HCT116 (cell line): Measurements from ENCODE around the gene UCN2. TPM values are rescaled to one million over a fixed set of nuclear protein-coding genes. Genes with fewer than 3 reads are reported as not detected.

Experiments
- ATAC-seq: fragments of 200-7000 bp; cut with Tn5 transposase; 2 replicates; pipeline ENCODE4 v1.9.1; 2020; ENCODE audit warnings: mild to moderate bottlenecking, moderate library complexity
- BruUV-seq: library from RNA; stranded (reverse); fragments of 400-500 nt; replicated peaks from 2 replicates; lab custom pipeline; 2021; lab: Mats Ljungman, UMichigan
- CTCF ChIA-PET: fragments of 300-600 bp; sonication (Branson Sonifier 250); formaldehyde crosslinking; loops from one replicate; lab custom pipeline; 2021; ENCODE audit warnings: antibody characterized with exemption; lab: Charles Lee
- POLR2A ChIA-PET: fragments of 300-600, 350-600 bp; sonication (Branson Sonifier 250); formaldehyde crosslinking; loops from one replicate; lab custom pipeline; 2021; ENCODE audit warnings: antibody characterized with exemption; lab: Charles Lee
- RAD21 ChIA-PET, 2 experiments: fragments of 300-600 bp; sonication (Branson Sonifier 250); formaldehyde crosslinking; loops; one replicate each; lab custom pipeline; 2023; ENCODE audit warnings: low total read pairs in 2 of 2; ENCODE audit not compliant: uncharacterized antibody in 2 of 2, unreplicated experiment in 2 of 2, low non-redundant PET in 1 of 2; lab: Charles Lee
- DNase-seq: peaks from one replicate; pipeline ENCODE4 v3.0.0-alpha.2; 2010; ENCODE audit warnings: low read depth, low spot score
- H2AFZ ChIP-seq: fragments of 200-600 bp; shearing (Covaris generic), sonication (generic); 2 replicates; pipeline ENCODE4 v1.6.1; 2017; ENCODE audit warnings: low read depth, mixed run types, mixed read lengths, antibody characterized with exemption, low read length; ENCODE audit not compliant: poor library complexity, severe bottlenecking
- H3K27ac ChIP-seq: 2 replicates; pipeline ENCODE4 v1.5.1; 2012; ENCODE audit warnings: low read depth, low read length
- H3K27me3 ChIP-seq: fragments of 200-600 bp; sonication (generic); 2 replicates; pipeline ENCODE4 v1.6.1; 2016; ENCODE audit warnings: mixed run types, low read length, mixed read lengths; ENCODE audit not compliant: insufficient read depth
- H3K36me3 ChIP-seq, 2 experiments: fragments of 200-500 bp in 1 of 2; fragments of 200-600 bp in 1 of 2; sonication (Bioruptor generic) in 1 of 2; sonication (generic) in 1 of 2; 2 replicates each; pipeline versions ENCODE4 v1.5.1 to v1.6.1; 2014 to 2016; ENCODE audit warnings: low read length in 2 of 2, inconsistent platforms in 1 of 2, mixed read lengths in 1 of 2, mixed run types in 1 of 2; ENCODE audit not compliant: insufficient read depth in 2 of 2, control insufficient read depth in 1 of 2
- H3K4me1 ChIP-seq, 2 experiments: fragments of 200-600 bp in 1 of 2; sonication (generic) in 1 of 2; 2 replicates each; pipeline versions ENCODE4 v1.5.1 to v1.6.1; 2012 to 2017; ENCODE audit warnings: low read length in 2 of 2, inconsistent platforms in 1 of 2, mild to moderate bottlenecking in 1 of 2, mixed read lengths in 1 of 2, mixed run types in 1 of 2, moderate library complexity in 1 of 2; ENCODE audit not compliant: insufficient read depth in 2 of 2, control insufficient read depth in 1 of 2
- H3K4me2 ChIP-seq: fragments of 200-600 bp; sonication (generic); 2 replicates; pipeline ENCODE4 v1.6.1; 2017; ENCODE audit warnings: mixed run types, low read length, mixed read lengths
- H3K4me3 ChIP-seq, 2 experiments: fragments of 200-600 bp in 1 of 2; sonication (generic) in 1 of 2; replicated peaks in 1 of 2; 2 replicates each; pipeline ENCODE4 v1.5.1; 2011 to 2016; ENCODE audit warnings: low read length in 2 of 2, control low read depth in 1 of 2, low read depth in 1 of 2, mild to moderate bottlenecking in 1 of 2, mixed read lengths in 1 of 2, mixed run types in 1 of 2
- H3K79me2 ChIP-seq: fragments of 200-600 bp; sonication (generic); 2 replicates; pipeline ENCODE4 v1.6.1; 2017; ENCODE audit warnings: mild to moderate bottlenecking, mixed run types, low read length, moderate library complexity, mixed read lengths; ENCODE audit not compliant: insufficient read depth
- H3K9ac ChIP-seq: fragments of 200-600 bp; sonication (generic); 2 replicates; pipeline ENCODE4 v1.6.1; 2016; ENCODE audit warnings: low read length, mixed read lengths
- H3K9me2 ChIP-seq: fragments of 200-600 bp; sonication (generic), shearing (Covaris generic); 2 replicates; pipeline ENCODE4 v1.6.1; 2017; ENCODE audit warnings: mixed run types, mild to moderate bottlenecking, moderate library complexity; ENCODE audit not compliant: insufficient read depth
- H3K9me3 ChIP-seq, 2 experiments: fragments of 200-500 bp in 1 of 2; fragments of 200-600 bp in 1 of 2; sonication (Bioruptor generic) in 1 of 2; sonication (generic) in 1 of 2; 2 replicates each; pipeline ENCODE4 v1.6.1; 2014 to 2017; ENCODE audit warnings: low read length in 2 of 2, mixed read lengths in 2 of 2, inconsistent platforms in 1 of 2, low read depth in 1 of 2, mild to moderate bottlenecking in 1 of 2, mixed run types in 1 of 2, moderate library complexity in 1 of 2; ENCODE audit not compliant: control insufficient read depth in 1 of 2, insufficient read depth in 1 of 2
- H4K20me1 ChIP-seq: fragments of 200-600 bp; sonication (generic), shearing (Covaris generic); 2 replicates; pipeline ENCODE4 v1.6.1; 2017; ENCODE audit warnings: mixed run types, mild to moderate bottlenecking, moderate library complexity; ENCODE audit not compliant: insufficient read depth
- CBX3 ChIP-seq: IDR thresholded peaks from 2 replicates; pipeline ENCODE4 v1.6.1; 2012; ENCODE audit warnings: low read depth
- CEBPB ChIP-seq: IDR thresholded peaks from 2 replicates; pipeline ENCODE4 v1.6.1; 2012; ENCODE audit warnings: low read depth
- EGR1 ChIP-seq: IDR thresholded peaks from 2 replicates; pipeline ENCODE4 v1.6.1; 2012; ENCODE audit warnings: low read depth
- ELF1 ChIP-seq: IDR thresholded peaks from 2 replicates; pipeline ENCODE4 v1.6.1; 2012; ENCODE audit warnings: low read depth, borderline replicate concordance
- EZH2 ChIP-seq: fragments of 200-600 bp; sonication (generic); IDR thresholded peaks from 2 replicates; pipeline ENCODE4 v1.6.1; 2017; ENCODE audit warnings: antibody characterized with exemption, mixed run types
- EZH2phosphoT487 ChIP-seq: fragments of 200-600 bp; IDR thresholded peaks from 2 replicates; pipeline ENCODE4 v1.6.1; 2018; ENCODE audit warnings: antibody characterized with exemption, borderline replicate concordance
- JUND ChIP-seq: IDR thresholded peaks from 2 replicates; pipeline ENCODE4 v1.6.1; 2012
- POLR2A ChIP-seq: IDR thresholded peaks from 2 replicates; pipeline ENCODE4 v1.7.0; 2011; ENCODE audit warnings: borderline replicate concordance; ENCODE audit not compliant: insufficient read depth, insufficient read length; ENCODE audit errors: extremely low read depth
- POLR2AphosphoS5 ChIP-seq: IDR thresholded peaks from 2 replicates; pipeline ENCODE4 v1.6.1; 2011; ENCODE audit warnings: mild to moderate bottlenecking, low read depth, low read length, moderate library complexity
- RAD21 ChIP-seq: IDR thresholded peaks from 2 replicates; pipeline ENCODE4 v1.6.1; 2012; ENCODE audit warnings: low read depth, mild to moderate bottlenecking
- SIN3A ChIP-seq: IDR thresholded peaks from 2 replicates; pipeline ENCODE4 v1.6.1; 2012; ENCODE audit warnings: low read depth
- SP1 ChIP-seq: IDR thresholded peaks from 2 replicates; pipeline ENCODE4 v1.6.1; 2012; ENCODE audit warnings: low read depth
- TCF7L2 ChIP-seq: IDR thresholded peaks from 2 replicates; pipeline ENCODE4 v1.7.0; 2011; ENCODE audit warnings: borderline replicate concordance, inconsistent platforms; ENCODE audit not compliant: insufficient read depth, insufficient read length; ENCODE audit errors: extremely low read depth
- YY1 ChIP-seq: IDR thresholded peaks from 2 replicates; pipeline ENCODE4 v1.6.1; 2011; ENCODE audit warnings: low read length, low read depth, moderate library complexity, mild to moderate bottlenecking; ENCODE audit not compliant: insufficient replicate concordance; ENCODE audit errors: extremely low read depth
- ZFX ChIP-seq: fragments of 450-650 bp; IDR thresholded peaks from 2 replicates; pipeline ENCODE4 v1.6.1; 2017
- intact Hi-C: fragments of 100-400 bp; cut with micrococcal nuclease; formaldehyde crosslinking; loops from 2 replicates; pipeline ENCODE4 v1.10.0; 2022
- total RNA-seq: library from RNA; stranded (reverse); gene quantifications from one replicate; pipeline ENCODE4 v1.2.1, GENCODE V29; 2021; ENCODE audit not compliant: unreplicated experiment
- TF ChIP-seq, protein P1 (sequence below): IDR thresholded peaks from 2 replicates; pipeline ENCODE4 v1.6.1; 2012
- TF ChIP-seq, protein P2 (sequence below): IDR thresholded peaks from 2 replicates; pipeline ENCODE4 v1.6.1; 2011; ENCODE audit warnings: mild to moderate bottlenecking, low read length, moderate library complexity; ENCODE audit not compliant: insufficient replicate concordance; ENCODE audit errors: extremely low read depth
- TF ChIP-seq, protein P3 (sequence below): IDR thresholded peaks from 2 replicates; pipeline ENCODE4 v1.6.1; 2012; ENCODE audit warnings: low read depth
- TF ChIP-seq, protein P4 (sequence below): IDR thresholded peaks from 2 replicates; pipeline ENCODE4 v1.6.1; 2012

The UCN2 gene
- total RNA-seq, 1 experiment from 2014 or later, result 1.5 TPM

DNA sequence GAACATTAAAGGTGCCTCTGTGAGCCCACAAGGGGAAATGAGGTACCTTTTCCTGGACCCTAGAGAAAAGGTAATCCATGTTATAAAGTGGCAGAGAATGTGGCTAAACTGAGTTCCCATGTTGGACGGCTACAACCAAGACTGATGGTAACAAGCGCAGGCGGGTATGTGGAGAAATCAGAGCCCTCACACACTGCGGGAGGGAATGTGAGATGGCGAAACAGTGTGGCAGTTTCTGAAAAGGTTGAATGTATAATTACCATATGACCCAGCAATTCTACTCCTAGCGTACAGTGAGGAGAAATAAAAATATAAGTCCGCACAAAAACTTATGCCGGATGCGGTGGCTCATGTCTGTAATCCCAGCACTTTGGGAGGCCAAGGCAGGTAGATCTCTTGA is 35.5 kb downstream of the UCN2 start:
- no peaks in the 10 kb centered on the region for H3K4me1 ChIP-seq
- BruUV-seq, result no TSS peak
- TF ChIP-seq CBX3, result no peak
- no peak for TF ChIP-seq CEBPB
- TF ChIP-seq EZH2, result no peak
- no peak for TF ChIP-seq ZFX
- no peak for TF ChIP-seq TCF7L2
- TF ChIP-seq, protein P1, sequence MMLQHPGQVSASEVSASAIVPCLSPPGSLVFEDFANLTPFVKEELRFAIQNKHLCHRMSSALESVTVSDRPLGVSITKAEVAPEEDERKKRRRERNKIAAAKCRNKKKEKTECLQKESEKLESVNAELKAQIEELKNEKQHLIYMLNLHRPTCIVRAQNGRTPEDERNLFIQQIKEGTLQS, result no peak
- no peak for TF ChIP-seq EGR1
- no peak for TF ChIP-seq EZH2phosphoT487
- TF ChIP-seq ELF1, result no peak
- TF ChIP-seq POLR2AphosphoS5, result no peak
- TF ChIP-seq, protein P2, sequence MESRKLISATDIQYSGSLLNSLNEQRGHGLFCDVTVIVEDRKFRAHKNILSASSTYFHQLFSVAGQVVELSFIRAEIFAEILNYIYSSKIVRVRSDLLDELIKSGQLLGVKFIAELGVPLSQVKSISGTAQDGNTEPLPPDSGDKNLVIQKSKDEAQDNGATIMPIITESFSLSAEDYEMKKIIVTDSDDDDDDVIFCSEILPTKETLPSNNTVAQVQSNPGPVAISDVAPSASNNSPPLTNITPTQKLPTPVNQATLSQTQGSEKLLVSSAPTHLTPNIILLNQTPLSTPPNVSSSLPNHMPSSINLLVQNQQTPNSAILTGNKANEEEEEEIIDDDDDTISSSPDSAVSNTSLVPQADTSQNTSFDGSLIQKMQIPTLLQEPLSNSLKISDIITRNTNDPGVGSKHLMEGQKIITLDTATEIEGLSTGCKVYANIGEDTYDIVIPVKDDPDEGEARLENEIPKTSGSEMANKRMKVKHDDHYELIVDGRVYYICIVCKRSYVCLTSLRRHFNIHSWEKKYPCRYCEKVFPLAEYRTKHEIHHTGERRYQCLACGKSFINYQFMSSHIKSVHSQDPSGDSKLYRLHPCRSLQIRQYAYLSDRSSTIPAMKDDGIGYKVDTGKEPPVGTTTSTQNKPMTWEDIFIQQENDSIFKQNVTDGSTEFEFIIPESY, result no peak
- TF ChIP-seq POLR2A, result no peak
- TF ChIP-seq, protein P3, sequence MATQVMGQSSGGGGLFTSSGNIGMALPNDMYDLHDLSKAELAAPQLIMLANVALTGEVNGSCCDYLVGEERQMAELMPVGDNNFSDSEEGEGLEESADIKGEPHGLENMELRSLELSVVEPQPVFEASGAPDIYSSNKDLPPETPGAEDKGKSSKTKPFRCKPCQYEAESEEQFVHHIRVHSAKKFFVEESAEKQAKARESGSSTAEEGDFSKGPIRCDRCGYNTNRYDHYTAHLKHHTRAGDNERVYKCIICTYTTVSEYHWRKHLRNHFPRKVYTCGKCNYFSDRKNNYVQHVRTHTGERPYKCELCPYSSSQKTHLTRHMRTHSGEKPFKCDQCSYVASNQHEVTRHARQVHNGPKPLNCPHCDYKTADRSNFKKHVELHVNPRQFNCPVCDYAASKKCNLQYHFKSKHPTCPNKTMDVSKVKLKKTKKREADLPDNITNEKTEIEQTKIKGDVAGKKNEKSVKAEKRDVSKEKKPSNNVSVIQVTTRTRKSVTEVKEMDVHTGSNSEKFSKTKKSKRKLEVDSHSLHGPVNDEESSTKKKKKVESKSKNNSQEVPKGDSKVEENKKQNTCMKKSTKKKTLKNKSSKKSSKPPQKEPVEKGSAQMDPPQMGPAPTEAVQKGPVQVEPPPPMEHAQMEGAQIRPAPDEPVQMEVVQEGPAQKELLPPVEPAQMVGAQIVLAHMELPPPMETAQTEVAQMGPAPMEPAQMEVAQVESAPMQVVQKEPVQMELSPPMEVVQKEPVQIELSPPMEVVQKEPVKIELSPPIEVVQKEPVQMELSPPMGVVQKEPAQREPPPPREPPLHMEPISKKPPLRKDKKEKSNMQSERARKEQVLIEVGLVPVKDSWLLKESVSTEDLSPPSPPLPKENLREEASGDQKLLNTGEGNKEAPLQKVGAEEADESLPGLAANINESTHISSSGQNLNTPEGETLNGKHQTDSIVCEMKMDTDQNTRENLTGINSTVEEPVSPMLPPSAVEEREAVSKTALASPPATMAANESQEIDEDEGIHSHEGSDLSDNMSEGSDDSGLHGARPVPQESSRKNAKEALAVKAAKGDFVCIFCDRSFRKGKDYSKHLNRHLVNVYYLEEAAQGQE, result no peak
- no peak for TF ChIP-seq RAD21
- TF ChIP-seq SIN3A, result no peak
- TF ChIP-seq YY1, result no peak
- TF ChIP-seq JUND, result no peak
- no peak for TF ChIP-seq SP1
- TF ChIP-seq, protein P4, sequence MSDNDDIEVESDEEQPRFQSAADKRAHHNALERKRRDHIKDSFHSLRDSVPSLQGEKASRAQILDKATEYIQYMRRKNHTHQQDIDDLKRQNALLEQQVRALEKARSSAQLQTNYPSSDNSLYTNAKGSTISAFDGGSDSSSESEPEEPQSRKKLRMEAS, result no peak
- TF ChIP-seq, all 23 proteins: peak for 0
- Histone ChIP-seq H3K4me2 (no peak overlapping the region), H4K20me1 (no peaks in the 10 kb centered on the region), H3K9me2 (no peaks in the 10 kb centered on the region), H3K36me3 (peaks cover 7 to 21% of the 10 kb centered on the region in 2 experiments; a peak in 3 of 4 replicates), H3K9ac (no peak overlapping the region), H3K79me2 (no peaks in the 10 kb centered on the region), H3K27me3 (no peaks in the 10 kb centered on the region), H3K27ac (no peak overlapping the region), H3K4me3 (no peak overlapping the region), H3K9me3 (no peaks in the 10 kb centered on the region), H2AFZ (no peak overlapping the region)
- RAD21 ChIA-PET, result no interaction called here
- POLR2A ChIA-PET, result no interaction called here
- CTCF ChIA-PET, result no interaction called here
- ATAC-seq (no peak), DNase-seq (no peak)
- intact Hi-C loops, result no loop called here
